ENCODE data around the gene PDGFC.

- TF ChIP-seq CTCF (IDR thresholded peaks at IDR 0.05; ENCODE audit: low read length) (no peak), EZH2 (IDR thresholded peaks at IDR 0.05; ENCODE audit: borderline replicate concordance, low read length) (no peak)
Observed at GRCh38 chr4:156790866-156791265, 180.7 kb downstream of the PDGFC start.

All from OCI-LY1 (cell line).